GM13977 (cell line): ENCODE measurements around the gene LYPD3.

ENCODE experiments used
- DNase-seq: peaks from one replicate; pipeline ENCODE4 v3.0.0; 2012; ENCODE audit warnings: low spot score
- CTCF ChIP-seq: IDR thresholded peaks from 2 replicates; pipeline ENCODE4 v1.5.1; 2012; ENCODE audit warnings: mild to moderate bottlenecking, control low read depth; ENCODE audit not compliant: insufficient read depth; ENCODE audit errors: extremely low read depth, missing control alignments
- in situ Hi-C: fragments of 300-500 bp; cut with MboI; formaldehyde crosslinking; loops from one replicate; pipeline ENCODE4 v1.12.0; 2022; ENCODE audit warnings: low sequenced_read_pairs, low pct_unique_long_range_greater_than_20kb, mixed read lengths, inconsistent platforms; ENCODE audit not compliant: unreplicated experiment

LYPD3 gene

GRCh38 chr19:43463381-43464133, 1.9 kb downstream of the LYPD3 start:
- no peak for TF ChIP-seq CTCF
- DNase-seq: peak; percentile 98
- in situ Hi-C loops: no loop called here

GRCh38 chr19:43462785-43463380, 2.5 kb downstream of the LYPD3 start:
- in situ Hi-C loops: no loop called here
- no peak for TF ChIP-seq CTCF
- DNase-seq: no peak

GRCh38 chr19:43462383-43462782, 3.0 kb downstream of the LYPD3 start:
- DNase-seq: no peak
- TF ChIP-seq CTCF: no peak
- in situ Hi-C loops: no loop called here

- no peak for TF ChIP-seq CTCF
- in situ Hi-C loops: no loop called here
- DNase-seq: no peak
Observed at GRCh38 chr19:43461303-43461702, 4.1 kb downstream of the LYPD3 start.

- TF ChIP-seq CTCF: no peak
Observed at GRCh38 chr19:43460362-43461016, 4.9 kb downstream of the LYPD3 start.

GRCh38 chr19:43457809-43458208, 7.6 kb downstream of the LYPD3 start:
- in situ Hi-C loops: no loop called here
- DNase-seq: no peak
- no peak for TF ChIP-seq CTCF

More at GRCh38 chr19:43460362-43461016, 4.9 kb downstream of the LYPD3 start:
- no peak for DNase-seq
- in situ Hi-C loops: no loop called here
